GM18505 (cell line): ENCODE results near the gene KRTAP1-4.
"Not testable (repeated sequence)": the region's sequence is repeated elsewhere in the genome, so short reads cannot be mapped to it uniquely, and the experiment has no call there.

ENCODE experiments used
- ATAC-seq: cut with Tn5 transposase; IDR thresholded peaks from one replicate; pipeline ENCODE4 v1.9.1; 2021; ENCODE audit not compliant: unreplicated experiment
- POLR2A ChIP-seq: IDR thresholded peaks from 4 replicates; pipeline ENCODE4 v1.6.1; 2011; ENCODE audit warnings: borderline replicate concordance; ENCODE audit not compliant: insufficient read depth, insufficient read length; ENCODE audit errors: extremely low read depth

The KRTAP1-4 gene

GRCh38 chr17:41003926-41004325 lies 26.1 kb downstream of the KRTAP1-4 start:
- no peak for ATAC-seq
- no peak for TF ChIP-seq POLR2A

DNA sequence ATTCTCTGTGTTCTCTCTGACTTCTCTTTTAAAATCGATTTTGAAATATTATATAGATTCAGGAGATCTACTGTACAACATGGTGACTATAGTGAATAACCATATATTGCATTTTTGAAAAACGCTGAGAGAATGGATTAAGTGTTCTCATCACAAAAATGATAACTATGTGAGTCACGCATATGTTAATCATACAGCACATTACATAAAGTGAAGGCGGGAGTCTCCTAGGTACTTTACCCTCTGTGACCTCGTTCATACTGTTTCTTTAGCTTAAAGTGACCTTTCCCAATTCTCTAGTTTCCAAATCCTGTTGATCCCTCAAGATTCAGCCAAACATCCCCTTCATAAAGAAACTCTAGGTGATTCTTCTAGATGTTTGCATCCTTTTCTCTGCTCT lies 27.2 kb downstream of the KRTAP1-4 start:
- ATAC-seq: no peak
- no peak for TF ChIP-seq POLR2A

- ATAC-seq: no peak
- TF ChIP-seq POLR2A: no peak
These were observed 28.2 kb downstream of the KRTAP1-4 start for GRCh38 chr17:41001795-41002194.

DNA sequence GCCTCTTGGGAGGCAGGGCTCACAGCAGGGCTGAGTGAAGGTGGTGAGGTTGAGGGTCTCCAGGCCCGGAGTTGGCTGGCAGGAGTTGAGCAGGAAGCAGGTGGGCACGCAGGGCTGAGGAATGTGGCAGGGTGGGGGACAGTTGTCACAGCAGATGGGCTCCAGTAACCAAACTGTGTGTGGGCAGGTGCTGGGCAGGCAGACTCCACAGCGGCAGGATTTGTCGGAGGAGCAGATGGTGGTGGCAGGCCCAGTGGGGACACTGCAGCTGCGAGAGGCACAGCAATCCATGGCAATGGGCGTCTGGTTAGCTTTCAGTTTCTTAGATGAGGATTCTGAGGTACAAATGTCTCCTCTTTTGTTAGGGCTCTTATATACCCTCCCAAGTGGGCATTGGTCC lies 30.4 kb downstream of the KRTAP1-4 start, which contains the start of gene KRTAP3-2:
Gene KRTAP3-2 (minus strand): TSS at position 344 of the 400 bp plus-strand sequence. CDS start 53 bp downstream, at position 291.
- not testable (repeated sequence) for ATAC-seq

GRCh38 chr17:40997361-40997760 lies 32.6 kb downstream of the KRTAP1-4 start:
- no peak for ATAC-seq
- no peak for TF ChIP-seq POLR2A

DNA sequence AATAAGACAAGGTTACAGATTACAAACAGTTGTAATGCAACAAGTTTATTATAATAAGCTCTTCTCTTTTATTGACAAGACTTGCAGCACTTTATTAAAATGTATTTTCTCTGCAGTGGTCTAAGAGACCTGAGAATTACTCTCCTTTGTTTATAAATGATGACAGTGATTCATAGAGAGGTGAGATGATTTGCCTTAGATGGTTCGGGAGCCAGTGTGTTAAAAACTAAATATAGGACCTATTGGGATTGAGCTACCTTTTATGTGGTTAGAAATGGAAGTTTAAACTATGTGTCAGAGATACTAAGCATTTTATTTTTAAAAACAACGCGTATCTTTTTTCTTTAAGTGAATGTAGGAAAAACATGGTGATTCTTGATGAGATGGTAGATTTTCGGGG lies 33.2 kb downstream of the KRTAP1-4 start:
- ATAC-seq: no peak
- no peak for TF ChIP-seq POLR2A

GRCh38 chr17:40995116-40995515 lies 34.9 kb downstream of the KRTAP1-4 start:
- TF ChIP-seq POLR2A: no peak

GRCh38 chr17:40993839-40994238 lies 36.2 kb downstream of the KRTAP1-4 start, which contains the start of gene KRTAP3-3:
KRTAP3-3 (minus strand) TSS chr17:40994164; CDS start chr17:40994097, 67 bp downstream.
- ATAC-seq: no peak
- no peak for TF ChIP-seq POLR2A

More at GRCh38 chr17:40995116-40995515, 34.9 kb downstream of the KRTAP1-4 start:
- ATAC-seq: no peak

DNA sequence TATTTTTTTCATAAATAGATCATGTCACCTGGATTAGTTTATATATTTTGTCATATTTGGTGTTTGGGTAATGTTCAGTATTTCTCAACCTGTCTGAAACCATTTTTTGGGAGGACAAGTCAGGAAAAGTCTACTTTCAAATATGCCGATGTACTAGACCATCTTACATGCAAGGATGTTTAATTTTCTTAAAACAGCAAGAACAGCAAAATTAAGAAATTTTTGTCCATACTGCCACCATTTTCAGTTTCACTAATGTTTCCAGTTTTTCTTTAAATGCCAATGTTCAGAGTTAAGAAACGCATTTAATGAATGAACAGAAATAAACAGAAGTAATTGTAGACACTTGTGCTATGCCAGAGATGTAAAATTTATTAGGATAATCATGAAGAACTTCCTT lies 36.9 kb downstream of the KRTAP1-4 start:
- no peak for TF ChIP-seq POLR2A
- no peak for ATAC-seq

DNA sequence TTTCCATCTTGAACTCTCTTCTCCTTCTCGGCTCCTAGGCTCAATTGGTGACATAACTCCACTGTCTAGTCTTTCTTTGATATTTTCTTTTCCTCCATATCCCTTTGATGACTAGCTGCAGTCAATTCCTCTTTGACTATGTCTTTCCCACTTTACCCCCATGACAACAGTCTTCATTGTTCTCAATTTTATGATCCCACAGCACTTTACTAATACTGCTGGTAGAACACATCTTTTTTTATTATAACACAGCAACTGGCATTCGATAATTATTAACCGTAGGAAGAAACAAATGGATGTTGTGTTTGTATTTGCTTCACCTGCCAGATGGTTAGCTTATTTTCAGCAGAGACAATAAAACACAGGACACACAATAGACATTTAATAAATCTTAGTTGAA lies 37.3 kb downstream of the KRTAP1-4 start:
- ATAC-seq: no peak
- TF ChIP-seq POLR2A: no peak

GRCh38 chr17:40986920-40987319 lies 43.1 kb downstream of the KRTAP1-4 start:
- ATAC-seq: no peak

DNA sequence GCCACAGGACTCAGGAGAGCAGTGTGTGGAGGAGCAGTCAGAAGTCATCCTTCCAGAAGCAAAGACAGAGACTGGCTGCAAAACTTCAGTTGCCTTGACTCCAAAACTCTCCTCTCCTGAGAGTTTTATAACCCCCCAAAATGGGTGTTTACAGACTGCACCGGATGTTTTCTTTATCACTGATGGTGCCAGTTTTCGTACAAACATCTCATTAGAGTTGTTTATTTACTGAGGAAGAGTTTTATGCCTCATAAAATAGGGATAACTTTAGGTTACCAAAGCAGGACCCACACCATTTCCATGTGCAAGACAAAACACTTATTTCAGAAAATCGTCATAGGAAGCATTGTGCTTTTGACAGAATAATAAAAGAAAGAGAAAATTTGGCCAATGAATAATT lies 45.8 kb downstream of the KRTAP1-4 start, which contains the start of gene KRT40:
Gene KRT40 (minus strand): TSS at position 101 of the 400 bp plus-strand sequence. CDS start 53 bp downstream, at position 48.
- no peak for ATAC-seq
- TF ChIP-seq POLR2A: no peak

More at GRCh38 chr17:40986920-40987319, 43.1 kb downstream of the KRTAP1-4 start:
- TF ChIP-seq POLR2A: no peak

DNA sequence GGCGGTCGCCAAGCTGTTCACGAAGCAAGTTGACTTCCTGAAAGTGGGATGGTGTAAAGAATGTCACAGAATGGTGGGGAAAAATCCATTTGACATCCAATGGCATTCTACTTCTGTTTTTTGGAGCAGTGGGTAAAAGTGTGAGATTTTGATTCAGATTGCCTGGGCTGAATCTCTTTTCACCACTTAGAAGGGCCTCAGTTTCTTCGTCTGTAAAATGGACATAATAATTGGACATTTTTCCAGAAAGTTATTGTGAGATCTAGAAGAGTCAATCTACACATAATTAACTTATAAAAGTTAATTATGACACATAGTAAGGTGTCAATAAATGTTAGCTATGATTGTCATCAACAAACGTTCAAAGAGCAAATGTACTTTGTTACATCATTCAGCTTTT lies 48.9 kb downstream of the KRTAP1-4 start:
- no peak for ATAC-seq

GRCh38 chr17:40980596-40980995 lies 49.4 kb downstream of the KRTAP1-4 start:
- ATAC-seq: no peak
- no peak for TF ChIP-seq POLR2A

More for the DNA sequence above, 48.9 kb downstream of the KRTAP1-4 start:
- no peak for TF ChIP-seq POLR2A

DNA sequence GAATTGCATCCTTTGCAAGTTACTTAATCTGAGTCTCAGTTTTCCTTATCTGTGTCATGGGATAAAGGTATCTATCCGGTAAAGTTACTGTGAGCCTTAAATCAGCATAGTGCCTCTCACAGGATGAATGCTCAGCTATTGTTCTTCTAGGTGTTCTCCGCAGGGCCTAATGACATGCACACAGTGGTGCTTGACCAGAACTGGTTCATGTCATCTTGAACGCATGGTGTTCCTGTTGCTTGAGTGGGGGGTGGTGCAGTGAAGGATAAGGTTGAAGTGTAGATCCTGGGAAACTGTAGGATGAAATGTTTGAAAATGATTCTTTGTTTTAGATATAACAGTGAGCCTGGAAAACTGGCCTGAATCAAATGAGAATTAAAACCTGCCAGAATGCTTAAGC lies 49.9 kb downstream of the KRTAP1-4 start:
- no peak for TF ChIP-seq POLR2A
- no peak for ATAC-seq
